Osteoblast (primary cell): ENCODE measurements around the gene SSX4. TPM values are rescaled to one million over a fixed set of nuclear protein-coding genes. Genes with fewer than 3 reads are reported as not detected.
"Not testable (repeated sequence)": the region's sequence is repeated elsewhere in the genome, so short reads cannot be mapped to it uniquely, and the experiment has no call there.

ENCODE experiments used
- DNase-seq: peaks from one replicate; pipeline ENCODE4 v3.0.0; 2011; ENCODE audit warnings: low spot score, mixed read lengths; ENCODE audit not compliant: insufficient read length; ENCODE audit errors: missing footprints
- H2AFZ ChIP-seq: 2 replicates; pipeline ENCODE4 v1.6.0; 2011; ENCODE audit warnings: mild to moderate bottlenecking, low read length
- H3K27ac ChIP-seq: 2 replicates; pipeline ENCODE4 v1.5.1; 2011; ENCODE audit warnings: mild to moderate bottlenecking, low read depth, low read length, moderate library complexity
- H3K27me3 ChIP-seq: 2 replicates; pipeline ENCODE4 v1.6.0; 2012; ENCODE audit warnings: mild to moderate bottlenecking, control low read depth, inconsistent platforms, low read length, moderate library complexity; ENCODE audit not compliant: insufficient read depth
- H3K36me3 ChIP-seq: 2 replicates; pipeline ENCODE4 v1.5.1; 2011; ENCODE audit warnings: mild to moderate bottlenecking, low read length, control low read depth, moderate library complexity; ENCODE audit not compliant: insufficient read depth
- H3K4me1 ChIP-seq: 2 replicates; pipeline ENCODE4 v1.5.1; 2011; ENCODE audit warnings: mild to moderate bottlenecking, low read length, control low read depth, moderate library complexity; ENCODE audit not compliant: insufficient read depth
- H3K4me2 ChIP-seq: 2 replicates; pipeline ENCODE4 v1.6.0; 2011; ENCODE audit warnings: mild to moderate bottlenecking, low read length; ENCODE audit not compliant: insufficient read depth
- H3K4me3 ChIP-seq: fragments of 200-600 bp; sonication (generic); 3 replicates; pipeline ENCODE4 v1.5.1; 2012; ENCODE audit warnings: mild to moderate bottlenecking, low read length, inconsistent platforms; ENCODE audit not compliant: insufficient read depth
- H3K79me2 ChIP-seq: 2 replicates; pipeline ENCODE4 v1.6.0; 2012; ENCODE audit warnings: mild to moderate bottlenecking, low read length, control low read depth, inconsistent platforms; ENCODE audit not compliant: insufficient read depth
- H3K9me3 ChIP-seq: 2 replicates; pipeline ENCODE4 v1.5.1; 2011; ENCODE audit warnings: low read depth, low read length, control low read depth
- H4K20me1 ChIP-seq: 2 replicates; pipeline ENCODE4 v1.6.0; 2012; ENCODE audit warnings: mild to moderate bottlenecking, low read length, control low read depth; ENCODE audit not compliant: insufficient read depth
- small RNA-seq: library from RNA; depleted of rRNA; stranded (forward); fragments of <200 nt; gene quantifications from one replicate; pipeline ENCODE3, GENCODE V24; 2012
- total RNA-seq: library from RNA; depleted of rRNA; stranded (reverse); fragments of >200 nt; gene quantifications from 2 replicates; pipeline ENCODE4 v1.2.3, GENCODE V29; 2012

SSX4 gene
- total RNA-seq, 1 donor, result not detected

GRCh38 chrX:48397825-48398224 lies 14.5 kb downstream of the SSX4 start:
- H4K20me1 ChIP-seq, H3K4me2 ChIP-seq, H3K4me1 ChIP-seq, H3K27me3 ChIP-seq, H3K4me3 ChIP-seq, H3K9me3 ChIP-seq, H3K79me2 ChIP-seq, H2AFZ ChIP-seq, DNase-seq, H3K27ac ChIP-seq, H3K36me3 ChIP-seq: not testable (repeated sequence)

- not testable (repeated sequence) for H3K9me3 ChIP-seq, H3K4me1 ChIP-seq, H3K27ac ChIP-seq, H4K20me1 ChIP-seq, H2AFZ ChIP-seq, DNase-seq, H3K79me2 ChIP-seq, H3K36me3 ChIP-seq, H3K4me3 ChIP-seq, H3K4me2 ChIP-seq, H3K27me3 ChIP-seq
Observed at GRCh38 chrX:48411860-48412259, 28.5 kb downstream of the SSX4 start, which contains the start of gene SSX4B. Gene SSX4B, minus strand, starts transcription at chrX:48411960. Its CDS starts 588 bp downstream, at chrX:48411372.

- not testable (repeated sequence) for H3K4me1 ChIP-seq, H3K36me3 ChIP-seq, H3K27ac ChIP-seq, H2AFZ ChIP-seq, H4K20me1 ChIP-seq, H3K27me3 ChIP-seq, H3K9me3 ChIP-seq, H3K4me2 ChIP-seq, H3K4me3 ChIP-seq, H3K79me2 ChIP-seq, DNase-seq
Observed at GRCh38 chrX:48427027-48427716, 43.8 kb downstream of the SSX4 start.

GRCh38 chrX:48429606-48430005 lies 46.3 kb downstream of the SSX4 start:
- not testable (repeated sequence) for DNase-seq

GRCh38 chrX:48430166-48430565 lies 46.8 kb downstream of the SSX4 start:
- DNase-seq, H4K20me1 ChIP-seq, H3K27me3 ChIP-seq, H3K79me2 ChIP-seq, H3K27ac ChIP-seq, H3K4me2 ChIP-seq, H3K4me1 ChIP-seq, H3K36me3 ChIP-seq, H2AFZ ChIP-seq, H3K4me3 ChIP-seq, H3K9me3 ChIP-seq: not testable (repeated sequence)

More at GRCh38 chrX:48429606-48430005, 46.3 kb downstream of the SSX4 start:
- H3K9me3 ChIP-seq, H4K20me1 ChIP-seq, H3K4me3 ChIP-seq, H3K79me2 ChIP-seq, H3K36me3 ChIP-seq, H3K4me2 ChIP-seq, H2AFZ ChIP-seq, H3K4me1 ChIP-seq, H3K27ac ChIP-seq, H3K27me3 ChIP-seq: not testable (repeated sequence)

GRCh38 chrX:48433713-48434112 lies 50.4 kb downstream of the SSX4 start:
- not testable (repeated sequence) for H3K27me3 ChIP-seq, DNase-seq, H4K20me1 ChIP-seq, H3K36me3 ChIP-seq, H3K4me1 ChIP-seq, H2AFZ ChIP-seq, H3K27ac ChIP-seq, H3K79me2 ChIP-seq, H3K4me2 ChIP-seq, H3K9me3 ChIP-seq, H3K4me3 ChIP-seq

Small RNAs within 50 kb of the gene (small RNA-seq; reads per million reads assigned to genes)
- gene AL606490.4 (not detected), gene AL606490.7 (not detected), gene AL606490.9 (not detected)

Other genes with a start within 250 kb of the SSX4 start
- gene SSX5, start 186.7 kb upstream of the SSX4 start, total RNA-seq, result not detected in 2 replicates
- gene SSX1, start 128.1 kb upstream of the SSX4 start, total RNA-seq, result not detected in 2 replicates
- gene SSX3, start 26.8 kb upstream of the SSX4 start, total RNA-seq, result not detected in 2 replicates
- gene SSX4B, start 28.4 kb downstream of the SSX4 start, total RNA-seq, result not detected in 2 replicates
- 48.9 and 52.8 TPM in 2 replicates for gene SLC38A5, start 86.7 kb downstream of the SSX4 start, total RNA-seq
- 67.3 and 67.5 TPM in 2 replicates for gene FTSJ1, start 92.7 kb downstream of the SSX4 start, total RNA-seq
- 12.4 and 13.8 TPM in 2 replicates for gene PORCN, start 125.5 kb downstream of the SSX4 start, total RNA-seq
- gene EBP, start 138.3 kb downstream of the SSX4 start, total RNA-seq, result 45.6 and 64.8 TPM in 2 replicates
- 8.8 and 10.1 TPM in 2 replicates for gene TBC1D25, start 156.2 kb downstream of the SSX4 start, total RNA-seq
- gene RBM3, start 190.9 kb downstream of the SSX4 start, total RNA-seq, result 441 and 527 TPM in 2 replicates
- gene WDR13, start 214.0 kb downstream of the SSX4 start, total RNA-seq, result 78.1 and 88.7 TPM in 2 replicates